B cell (primary cell): ENCODE measurements around the gene EDN1.

Source experiments
- EZH2 ChIP-seq: IDR thresholded peaks from 2 replicates; pipeline ENCODE4 v1.6.1; 2012; ENCODE audit warnings: borderline replicate concordance, low read depth, mild to moderate bottlenecking, moderate library complexity, low read length; ENCODE audit not compliant: insufficient read depth, poor library complexity, severe bottlenecking
- TF ChIP-seq, protein P1 (sequence below): fragments of 200-600 bp; IDR thresholded peaks from one replicate; pipeline ENCODE4 v1.8.0; 2022; ENCODE audit warnings: antibody characterized with exemption, mild to moderate bottlenecking

- TF ChIP-seq, protein P1, sequence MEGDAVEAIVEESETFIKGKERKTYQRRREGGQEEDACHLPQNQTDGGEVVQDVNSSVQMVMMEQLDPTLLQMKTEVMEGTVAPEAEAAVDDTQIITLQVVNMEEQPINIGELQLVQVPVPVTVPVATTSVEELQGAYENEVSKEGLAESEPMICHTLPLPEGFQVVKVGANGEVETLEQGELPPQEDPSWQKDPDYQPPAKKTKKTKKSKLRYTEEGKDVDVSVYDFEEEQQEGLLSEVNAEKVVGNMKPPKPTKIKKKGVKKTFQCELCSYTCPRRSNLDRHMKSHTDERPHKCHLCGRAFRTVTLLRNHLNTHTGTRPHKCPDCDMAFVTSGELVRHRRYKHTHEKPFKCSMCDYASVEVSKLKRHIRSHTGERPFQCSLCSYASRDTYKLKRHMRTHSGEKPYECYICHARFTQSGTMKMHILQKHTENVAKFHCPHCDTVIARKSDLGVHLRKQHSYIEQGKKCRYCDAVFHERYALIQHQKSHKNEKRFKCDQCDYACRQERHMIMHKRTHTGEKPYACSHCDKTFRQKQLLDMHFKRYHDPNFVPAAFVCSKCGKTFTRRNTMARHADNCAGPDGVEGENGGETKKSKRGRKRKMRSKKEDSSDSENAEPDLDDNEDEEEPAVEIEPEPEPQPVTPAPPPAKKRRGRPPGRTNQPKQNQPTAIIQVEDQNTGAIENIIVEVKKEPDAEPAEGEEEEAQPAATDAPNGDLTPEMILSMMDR = no peak
- TF ChIP-seq EZH2 = no peak
Observed at GRCh38 chr6:12328701-12329100, 38.5 kb downstream of the EDN1 start.
